Measurements from ENCODE around the gene PAM.

The PAM gene

GRCh38 chr5:102922111-102922720, 167.1 kb downstream of the PAM start:
- no peak overlapping the region for H3K4me3 ChIP-seq (ENCODE audit: low read depth, low read length)
- no peak for DNase-seq (ENCODE audit: low read depth)
- TF ChIP-seq CTCF (IDR thresholded peaks at IDR 0.05; ENCODE audit: low read depth, low read length, missing control alignments): no peak
- in situ Hi-C loops (cut with HindIII; ENCODE audit: low sequenced_read_pairs): no loop called here

- H3K4me3 ChIP-seq (ENCODE audit: low read depth, low read length): no peak overlapping the region
- in situ Hi-C loops (cut with HindIII; ENCODE audit: low sequenced_read_pairs): no loop called here
- no peak for TF ChIP-seq CTCF (IDR thresholded peaks at IDR 0.05; ENCODE audit: low read depth, low read length, missing control alignments)
- DNase-seq (ENCODE audit: low read depth): no peak
These were observed 167.8 kb downstream of the PAM start for GRCh38 chr5:102922799-102923477.

GRCh38 chr5:102924963-102925362, 169.9 kb downstream of the PAM start:
- in situ Hi-C loops (cut with HindIII; ENCODE audit: low sequenced_read_pairs): no loop called here
- no peak overlapping the region for H3K4me3 ChIP-seq (ENCODE audit: low read depth, low read length)
- DNase-seq (ENCODE audit: low read depth): no peak
- no peak for TF ChIP-seq CTCF (IDR thresholded peaks at IDR 0.05; ENCODE audit: low read depth, low read length, missing control alignments)

DNA sequence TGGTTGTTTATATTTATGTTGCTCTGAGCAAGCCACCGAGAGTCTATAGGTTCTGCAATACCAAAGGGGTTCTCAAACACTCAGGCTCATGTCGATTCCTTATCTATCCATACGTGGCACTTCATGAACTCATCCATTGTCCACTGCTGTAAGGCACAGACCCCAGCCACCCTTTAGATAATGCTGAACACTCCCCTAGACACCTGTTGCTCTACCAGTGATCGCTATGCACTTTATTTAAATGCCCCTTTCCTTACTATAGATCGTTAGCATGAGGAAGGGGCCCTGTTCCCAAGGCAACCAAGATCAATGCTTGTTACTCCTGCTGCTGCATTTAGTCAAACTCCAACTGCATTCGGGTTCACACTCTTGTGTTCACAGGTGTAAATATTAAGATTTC, 171.9 kb downstream of the PAM start:
- no peak for DNase-seq (ENCODE audit: low read depth)
- no peak for TF ChIP-seq CTCF (IDR thresholded peaks at IDR 0.05; ENCODE audit: low read depth, low read length, missing control alignments)
- in situ Hi-C loops (cut with HindIII; ENCODE audit: low sequenced_read_pairs): no loop called here
- H3K4me3 ChIP-seq (ENCODE audit: low read depth, low read length): no peak overlapping the region

- H3K4me3 ChIP-seq (ENCODE audit: low read depth, low read length): no peak overlapping the region
- no peak for TF ChIP-seq CTCF (IDR thresholded peaks at IDR 0.05; ENCODE audit: low read depth, low read length, missing control alignments)
- DNase-seq (ENCODE audit: low read depth): no peak
- in situ Hi-C loops (cut with HindIII; ENCODE audit: low sequenced_read_pairs): no loop called here
These were observed 175.1 kb downstream of the PAM start for GRCh38 chr5:102930244-102930643.

DNA sequence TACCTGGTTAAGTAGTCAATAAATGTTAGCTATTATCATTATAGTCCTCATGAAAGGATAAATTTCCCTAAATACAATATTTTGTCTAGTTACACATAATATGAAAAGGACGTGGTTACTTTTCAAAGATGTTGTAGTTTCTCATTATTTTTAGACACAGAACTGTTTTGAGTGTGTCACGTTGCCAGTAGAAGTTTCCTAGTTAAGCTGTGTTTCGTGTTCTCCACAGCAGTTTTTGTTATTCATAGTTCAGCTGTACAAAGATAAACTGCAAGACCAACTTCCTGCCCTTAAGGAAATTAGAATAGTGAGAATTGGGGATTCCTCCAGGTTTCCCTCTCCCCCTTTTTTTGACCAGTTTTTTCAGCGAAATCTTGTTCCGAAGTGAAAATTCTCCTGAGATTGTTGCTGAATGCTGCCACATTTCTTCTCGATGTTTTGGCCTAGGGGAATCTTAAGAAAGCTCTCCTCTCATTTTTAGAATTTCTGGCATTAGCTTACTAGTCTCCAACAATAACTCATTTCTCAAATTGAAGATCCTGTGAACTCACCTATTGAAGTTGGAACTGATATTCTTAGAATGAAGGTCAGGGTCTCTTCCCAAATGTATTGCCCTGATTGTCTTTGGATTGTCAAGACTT, 176.1 kb downstream of the PAM start:
- no peak for DNase-seq (ENCODE audit: low read depth)
- no peak overlapping the region for H3K4me3 ChIP-seq (ENCODE audit: low read depth, low read length)
- in situ Hi-C loops (cut with HindIII; ENCODE audit: low sequenced_read_pairs): no loop called here
- TF ChIP-seq CTCF (IDR thresholded peaks at IDR 0.05; ENCODE audit: low read depth, low read length, missing control alignments): no peak

Measured in astrocyte of the cerebellum (primary cell).